AG09319 (cell line): Measurements from ENCODE around the gene CLPTM1L.

Source experiments
- DNase-seq: peaks from one replicate; pipeline ENCODE4 v3.0.0-alpha.2; 2010; ENCODE audit warnings: low read depth; ENCODE audit errors: extremely low read depth
- TF ChIP-seq, protein P1 (sequence below): IDR thresholded peaks from 2 replicates; pipeline ENCODE4 v1.5.1; 2011; ENCODE audit warnings: low read depth, mild to moderate bottlenecking, inconsistent platforms, low read length, moderate library complexity

The CLPTM1L gene

DNA sequence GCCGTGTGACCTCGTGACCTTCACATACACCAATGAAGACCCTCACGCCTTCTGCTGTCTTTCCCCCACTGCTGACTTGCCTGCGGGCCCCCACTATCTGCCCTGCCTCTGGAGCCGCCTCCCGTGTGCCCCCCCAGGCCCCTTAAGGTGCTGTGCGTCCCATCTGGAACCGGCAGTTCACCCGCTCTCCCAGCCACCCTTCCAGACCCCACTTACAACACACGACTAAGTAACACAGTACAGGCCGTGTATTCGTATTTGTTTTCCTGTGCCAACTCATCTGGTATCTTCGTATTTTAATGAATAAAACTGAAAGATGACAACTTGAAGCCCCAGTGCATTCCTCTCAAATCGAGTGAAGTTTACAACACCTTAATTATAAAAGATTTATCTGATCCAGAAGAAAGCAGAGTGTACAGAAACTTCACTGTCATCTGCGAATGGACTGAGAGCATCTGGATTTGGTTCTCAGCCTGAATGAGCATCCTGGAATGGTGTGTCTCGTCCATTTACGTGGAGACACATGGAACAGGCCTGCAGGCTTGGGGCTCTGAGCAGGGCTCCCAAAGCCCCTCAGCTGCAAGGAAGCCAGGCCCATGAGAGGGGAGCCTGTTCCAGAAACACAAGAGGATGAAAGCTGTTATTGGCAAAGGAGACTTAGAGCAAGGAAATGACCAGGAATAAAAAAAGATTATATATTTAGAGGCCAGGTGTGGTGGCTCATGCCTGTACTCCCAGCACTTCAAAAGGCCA lies 28.1 kb downstream of the CLPTM1L start:
- no peak for DNase-seq
- TF ChIP-seq, protein P1, sequence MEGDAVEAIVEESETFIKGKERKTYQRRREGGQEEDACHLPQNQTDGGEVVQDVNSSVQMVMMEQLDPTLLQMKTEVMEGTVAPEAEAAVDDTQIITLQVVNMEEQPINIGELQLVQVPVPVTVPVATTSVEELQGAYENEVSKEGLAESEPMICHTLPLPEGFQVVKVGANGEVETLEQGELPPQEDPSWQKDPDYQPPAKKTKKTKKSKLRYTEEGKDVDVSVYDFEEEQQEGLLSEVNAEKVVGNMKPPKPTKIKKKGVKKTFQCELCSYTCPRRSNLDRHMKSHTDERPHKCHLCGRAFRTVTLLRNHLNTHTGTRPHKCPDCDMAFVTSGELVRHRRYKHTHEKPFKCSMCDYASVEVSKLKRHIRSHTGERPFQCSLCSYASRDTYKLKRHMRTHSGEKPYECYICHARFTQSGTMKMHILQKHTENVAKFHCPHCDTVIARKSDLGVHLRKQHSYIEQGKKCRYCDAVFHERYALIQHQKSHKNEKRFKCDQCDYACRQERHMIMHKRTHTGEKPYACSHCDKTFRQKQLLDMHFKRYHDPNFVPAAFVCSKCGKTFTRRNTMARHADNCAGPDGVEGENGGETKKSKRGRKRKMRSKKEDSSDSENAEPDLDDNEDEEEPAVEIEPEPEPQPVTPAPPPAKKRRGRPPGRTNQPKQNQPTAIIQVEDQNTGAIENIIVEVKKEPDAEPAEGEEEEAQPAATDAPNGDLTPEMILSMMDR = no peak

GRCh38 chr5:1315709-1316587 lies 29.0 kb downstream of the CLPTM1L start:
- TF ChIP-seq, protein P1 = no peak
- DNase-seq = no peak

DNA sequence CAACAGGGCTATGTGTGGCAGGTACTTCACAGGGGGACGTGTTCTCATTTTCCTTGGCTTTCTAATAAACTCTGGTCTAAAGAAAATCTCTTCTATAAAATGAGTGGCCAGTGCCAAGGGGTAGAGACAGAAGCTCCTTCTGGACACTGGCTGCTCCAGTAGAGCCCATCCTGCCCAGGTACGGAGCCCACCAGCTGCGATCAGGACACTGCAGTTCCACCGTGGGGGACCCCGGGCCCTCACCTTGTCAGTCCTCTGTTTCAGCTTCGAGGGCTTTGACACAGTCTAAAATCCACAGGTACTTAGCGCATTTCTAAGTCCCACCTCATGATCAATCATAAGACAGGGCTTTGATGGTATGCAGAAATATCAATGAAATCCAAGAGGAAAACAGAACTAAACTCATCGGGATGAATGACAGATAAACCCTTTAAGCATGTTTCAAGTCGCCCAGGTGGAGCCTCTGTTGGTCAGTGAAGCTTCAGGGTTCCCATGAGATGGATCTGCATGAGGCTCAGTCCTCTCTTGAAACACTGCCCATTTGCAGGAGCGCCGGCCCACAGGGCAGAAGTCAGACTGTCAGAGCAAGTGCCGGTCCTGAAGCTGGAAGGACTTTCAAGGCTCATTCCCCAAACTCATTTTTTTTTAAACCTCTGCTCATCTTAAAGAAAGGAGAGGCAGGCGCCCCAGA lies 29.7 kb downstream of the CLPTM1L start:
- TF ChIP-seq, protein P1 = no peak
- no peak for DNase-seq

GRCh38 chr5:1314564-1314982 lies 30.3 kb downstream of the CLPTM1L start:
- DNase-seq = no peak
- TF ChIP-seq, protein P1 = no peak

GRCh38 chr5:1312993-1313833 lies 31.7 kb downstream of the CLPTM1L start:
- TF ChIP-seq, protein P1 = no peak
- no peak for DNase-seq

- TF ChIP-seq, protein P1 = no peak
- DNase-seq = no peak
Observed at GRCh38 chr5:1312206-1312605, 32.7 kb downstream of the CLPTM1L start.
